C4-2B (cell line): ENCODE results near the gene PDF.

Experiments used
- CTCF ChIP-seq: fragments of 450-650 bp; conservative IDR thresholded peaks from 2 replicates; pipeline ENCODE4 v1.5.1; 2017; ENCODE audit warnings: mild to moderate bottlenecking
- ZFX ChIP-seq: fragments of 450-650 bp; IDR thresholded peaks from 2 replicates; pipeline ENCODE4 v1.6.1; 2017

GRCh38 chr16:69293401-69293800 lies 37.0 kb downstream of the PDF start:
- TF ChIP-seq CTCF (no peak), ZFX (no peak)
